Measurements from ENCODE around the gene UMODL1.
A peak's percentile ranks its signal among the peaks of the same experiment; 100 is the strongest.

- TF ChIP-seq CEBPB (IDR thresholded peaks at IDR 0.05) (peak; percentile 91), YY1 (IDR thresholded peaks at IDR 0.05; ENCODE audit: low read depth) (no peak)
Measured at GRCh38 chr21:42093991-42094421, 22.9 kb downstream of the UMODL1 start.
